Measurements from ENCODE around the gene SLC29A4.
"Not testable (repeated sequence)": the region's sequence is repeated elsewhere in the genome, so short reads cannot be mapped to it uniquely, and the experiment has no call there.

SLC29A4 gene

DNA sequence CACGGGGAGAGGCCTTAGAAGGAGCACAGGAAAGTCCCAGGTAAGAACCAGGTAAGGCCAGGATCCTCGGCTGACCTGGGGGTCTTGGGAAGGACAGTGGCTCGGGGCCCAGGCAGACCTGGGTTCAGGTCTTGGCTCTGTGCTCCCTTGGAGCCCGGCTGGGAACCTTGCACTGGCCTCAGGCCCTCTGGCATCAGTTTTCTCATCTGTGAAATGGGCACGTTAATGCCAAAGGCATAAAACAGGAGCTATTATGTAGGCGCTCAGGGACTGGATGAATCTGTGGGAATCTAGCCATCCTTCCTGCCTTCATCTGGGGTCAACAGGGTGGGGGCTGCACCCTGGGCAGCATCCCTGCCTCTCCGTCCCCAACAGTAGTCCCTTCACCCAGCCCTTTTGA is 8.3 kb upstream of the SLC29A4 start:
- no peak overlapping the region for H3K4me3 ChIP-seq (ENCODE audit: low read length in 2 of 2)
- H3K9me3 ChIP-seq (ENCODE audit: control insufficient read depth in 2 of 2, low read length in 2 of 2), result no peaks in the 10 kb centered on the region
- H3K9ac ChIP-seq (ENCODE audit: low read depth in 1 of 2, low read length in 2 of 2), result no peak overlapping the region
- H3K4me1 ChIP-seq (ENCODE audit: control insufficient read depth in 2 of 2, insufficient read depth in 2 of 2, low read length in 2 of 2), result no peaks in the 10 kb centered on the region
- H3K27ac ChIP-seq (ENCODE audit: low read depth in 2 of 2, low read length in 2 of 2), result peak overlapping the region in 1 of 2 donors; percentile 42
- H3K27me3 ChIP-seq (ENCODE audit: control insufficient read depth in 2 of 2, insufficient read depth in 2 of 2, low read length in 2 of 2), result no peaks in the 10 kb centered on the region
- no peaks in the 10 kb centered on the region for H3K36me3 ChIP-seq (ENCODE audit: control insufficient read depth in 2 of 2, insufficient read depth in 2 of 2, low read length in 2 of 2)

DNA sequence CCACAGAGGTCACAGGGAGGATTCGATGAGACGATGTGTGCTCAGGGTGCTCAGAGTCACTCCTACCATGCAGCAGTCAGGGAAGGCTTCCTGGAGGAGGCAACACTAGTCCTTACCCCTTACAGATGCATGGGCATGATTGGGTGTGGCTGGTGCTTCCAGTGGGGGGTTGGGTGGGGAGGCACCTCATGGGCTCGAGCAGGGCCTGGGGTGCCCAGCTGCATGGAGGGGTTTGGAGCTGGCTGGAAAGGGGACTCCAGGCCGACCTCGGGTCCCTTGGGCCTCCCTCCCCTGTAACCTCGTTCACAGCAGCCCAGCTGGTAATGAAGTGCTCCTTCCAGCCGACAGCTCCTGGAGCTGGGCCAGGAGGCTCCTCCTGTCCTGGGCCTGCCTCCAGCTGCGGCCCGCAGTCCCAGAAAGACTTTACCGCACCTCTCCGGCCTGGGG is 7.7 kb upstream of the SLC29A4 start:
- not testable (repeated sequence) for H3K4me1 ChIP-seq (ENCODE audit: control insufficient read depth in 2 of 2, insufficient read depth in 2 of 2, low read length in 2 of 2); H3K9me3 ChIP-seq (ENCODE audit: control insufficient read depth in 2 of 2, low read length in 2 of 2); H3K9ac ChIP-seq (ENCODE audit: low read depth in 1 of 2, low read length in 2 of 2); H3K4me3 ChIP-seq (ENCODE audit: low read length in 2 of 2); H3K27ac ChIP-seq (ENCODE audit: low read depth in 2 of 2, low read length in 2 of 2); H3K27me3 ChIP-seq (ENCODE audit: control insufficient read depth in 2 of 2, insufficient read depth in 2 of 2, low read length in 2 of 2); H3K36me3 ChIP-seq (ENCODE audit: control insufficient read depth in 2 of 2, insufficient read depth in 2 of 2, low read length in 2 of 2)

- H3K4me1 ChIP-seq (ENCODE audit: control insufficient read depth in 2 of 2, insufficient read depth in 2 of 2, low read length in 2 of 2); H3K9ac ChIP-seq (ENCODE audit: low read depth in 1 of 2, low read length in 2 of 2); H3K4me3 ChIP-seq (ENCODE audit: low read length in 2 of 2); H3K27ac ChIP-seq (ENCODE audit: low read depth in 2 of 2, low read length in 2 of 2); H3K27me3 ChIP-seq (ENCODE audit: control insufficient read depth in 2 of 2, insufficient read depth in 2 of 2, low read length in 2 of 2); H3K9me3 ChIP-seq (ENCODE audit: control insufficient read depth in 2 of 2, low read length in 2 of 2); H3K36me3 ChIP-seq (ENCODE audit: control insufficient read depth in 2 of 2, insufficient read depth in 2 of 2, low read length in 2 of 2): not testable (repeated sequence)
Measured at GRCh38 chr7:5275510-5275909, 7.2 kb upstream of the SLC29A4 start.

DNA sequence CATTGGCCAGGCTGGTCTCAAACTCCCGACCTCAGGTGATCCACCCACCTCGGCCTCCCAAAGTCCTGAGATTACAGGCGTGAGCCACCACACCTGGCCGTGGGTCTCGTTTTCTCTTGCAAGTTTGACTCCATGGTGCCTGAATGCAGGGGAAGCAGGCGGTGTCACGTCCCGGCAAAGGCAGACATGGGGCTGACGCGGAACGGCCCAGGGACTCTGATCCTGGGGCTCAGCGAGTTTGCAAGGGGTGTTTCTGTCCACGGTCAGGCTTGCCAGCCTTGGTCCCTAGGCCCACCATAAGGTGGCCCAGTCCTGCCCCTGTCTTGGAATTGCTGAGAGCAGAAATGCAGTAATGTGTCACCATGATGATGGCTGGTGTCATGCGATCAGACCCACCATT is 6.6 kb upstream of the SLC29A4 start:
- not testable (repeated sequence) for H3K4me1 ChIP-seq (ENCODE audit: control insufficient read depth in 2 of 2, insufficient read depth in 2 of 2, low read length in 2 of 2); H3K4me3 ChIP-seq (ENCODE audit: low read length in 2 of 2); H3K9me3 ChIP-seq (ENCODE audit: control insufficient read depth in 2 of 2, low read length in 2 of 2); H3K9ac ChIP-seq (ENCODE audit: low read depth in 1 of 2, low read length in 2 of 2); H3K27me3 ChIP-seq (ENCODE audit: control insufficient read depth in 2 of 2, insufficient read depth in 2 of 2, low read length in 2 of 2); H3K27ac ChIP-seq (ENCODE audit: low read depth in 2 of 2, low read length in 2 of 2); H3K36me3 ChIP-seq (ENCODE audit: control insufficient read depth in 2 of 2, insufficient read depth in 2 of 2, low read length in 2 of 2)

- no peak overlapping the region for H3K27ac ChIP-seq (ENCODE audit: low read depth in 2 of 2, low read length in 2 of 2)
- no peaks in the 10 kb centered on the region for H3K36me3 ChIP-seq (ENCODE audit: control insufficient read depth in 2 of 2, insufficient read depth in 2 of 2, low read length in 2 of 2)
- H3K9ac ChIP-seq (ENCODE audit: low read depth in 1 of 2, low read length in 2 of 2), result no peak overlapping the region
- H3K4me3 ChIP-seq (ENCODE audit: low read length in 2 of 2), result no peak overlapping the region
- no peaks in the 10 kb centered on the region for H3K9me3 ChIP-seq (ENCODE audit: control insufficient read depth in 2 of 2, low read length in 2 of 2)
- no peaks in the 10 kb centered on the region for H3K4me1 ChIP-seq (ENCODE audit: control insufficient read depth in 2 of 2, insufficient read depth in 2 of 2, low read length in 2 of 2)
- no peaks in the 10 kb centered on the region for H3K27me3 ChIP-seq (ENCODE audit: control insufficient read depth in 2 of 2, insufficient read depth in 2 of 2, low read length in 2 of 2)
Measured at GRCh38 chr7:5276611-5277010, 6.1 kb upstream of the SLC29A4 start.

GRCh38 chr7:5278766-5279165 is 4.0 kb upstream of the SLC29A4 start:
- Histone ChIP-seq H3K27ac (ENCODE audit: low read depth in 2 of 2, low read length in 2 of 2) (no peak overlapping the region), H3K4me3 (ENCODE audit: low read length in 2 of 2) (no peak overlapping the region), H3K9ac (ENCODE audit: low read depth in 1 of 2, low read length in 2 of 2) (no peak overlapping the region), H3K36me3 (ENCODE audit: control insufficient read depth in 2 of 2, insufficient read depth in 2 of 2, low read length in 2 of 2) (no peaks in the 10 kb centered on the region), H3K9me3 (ENCODE audit: control insufficient read depth in 2 of 2, low read length in 2 of 2) (no peaks in the 10 kb centered on the region), H3K27me3 (ENCODE audit: control insufficient read depth in 2 of 2, insufficient read depth in 2 of 2, low read length in 2 of 2) (no peaks in the 10 kb centered on the region), H3K4me1 (ENCODE audit: control insufficient read depth in 2 of 2, insufficient read depth in 2 of 2, low read length in 2 of 2) (peaks cover 0 to 4% of the 10 kb centered on the region in 2 donors)

- Histone ChIP-seq H3K9me3 (ENCODE audit: control insufficient read depth in 2 of 2, low read length in 2 of 2) (no peaks in the 10 kb centered on the region), H3K36me3 (ENCODE audit: control insufficient read depth in 2 of 2, insufficient read depth in 2 of 2, low read length in 2 of 2) (no peaks in the 10 kb centered on the region), H3K27me3 (ENCODE audit: control insufficient read depth in 2 of 2, insufficient read depth in 2 of 2, low read length in 2 of 2) (no peaks in the 10 kb centered on the region), H3K27ac (ENCODE audit: low read depth in 2 of 2, low read length in 2 of 2) (no peak overlapping the region), H3K4me1 (ENCODE audit: control insufficient read depth in 2 of 2, insufficient read depth in 2 of 2, low read length in 2 of 2) (peaks cover 5 to 10% of the 10 kb centered on the region in 2 donors), H3K9ac (ENCODE audit: low read depth in 1 of 2, low read length in 2 of 2) (no peak overlapping the region), H3K4me3 (ENCODE audit: low read length in 2 of 2) (no peak overlapping the region)
Measured at GRCh38 chr7:5279734-5280133, 3.0 kb upstream of the SLC29A4 start.

DNA sequence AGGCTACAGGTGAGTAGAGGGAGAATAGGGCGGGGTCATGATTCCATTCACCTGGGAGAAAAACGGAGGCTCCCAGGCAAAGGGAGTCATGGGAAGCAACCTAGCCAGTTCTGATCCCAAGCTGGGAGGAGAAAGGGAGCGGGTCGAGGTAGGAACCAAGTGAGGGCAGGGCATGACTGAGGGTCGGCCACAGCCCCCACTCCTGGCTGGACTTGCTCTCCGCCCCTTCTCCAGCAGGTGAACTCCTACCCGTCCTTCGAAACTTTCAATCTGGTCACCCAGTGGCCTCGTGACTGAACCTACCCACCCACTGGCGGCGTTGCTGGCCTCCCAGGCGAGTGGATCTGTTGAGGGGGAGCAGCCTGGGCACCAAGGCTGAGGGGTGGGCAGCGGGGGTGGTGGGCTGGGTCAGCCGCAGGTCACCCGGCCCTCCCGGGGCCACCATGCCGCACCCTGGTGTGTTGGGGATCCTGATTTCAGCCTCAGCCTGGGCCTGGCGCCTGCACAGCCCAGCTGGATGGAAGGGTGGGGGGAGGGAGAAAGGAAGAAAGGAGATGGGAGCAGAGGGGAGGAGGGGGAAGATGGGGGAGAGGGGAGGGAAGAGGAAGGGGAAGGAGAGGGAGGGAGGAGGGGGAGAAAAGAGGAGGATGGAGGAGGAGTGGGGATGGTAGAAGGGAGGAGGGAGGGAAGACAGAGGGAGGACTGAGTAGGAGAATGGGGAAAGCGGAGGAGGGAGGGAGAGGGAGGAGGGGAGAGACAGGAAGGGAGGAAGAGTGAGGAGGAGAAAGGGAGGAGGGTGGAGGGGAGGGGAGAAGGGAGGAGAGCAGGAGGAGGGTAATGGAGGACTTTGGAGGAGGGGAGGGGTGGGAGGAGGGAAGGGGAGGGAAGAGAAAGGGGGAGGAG is 894 bp upstream of the SLC29A4 start:
- not testable (repeated sequence) for H3K36me3 ChIP-seq (ENCODE audit: control insufficient read depth in 2 of 2, insufficient read depth in 2 of 2, low read length in 2 of 2); H3K4me3 ChIP-seq (ENCODE audit: low read length in 2 of 2); H3K27ac ChIP-seq (ENCODE audit: low read depth in 2 of 2, low read length in 2 of 2); H3K9ac ChIP-seq (ENCODE audit: low read depth in 1 of 2, low read length in 2 of 2); H3K9me3 ChIP-seq (ENCODE audit: control insufficient read depth in 2 of 2, low read length in 2 of 2); H3K27me3 ChIP-seq (ENCODE audit: control insufficient read depth in 2 of 2, insufficient read depth in 2 of 2, low read length in 2 of 2)
- H3K4me1 ChIP-seq (ENCODE audit: control insufficient read depth in 2 of 2, insufficient read depth in 2 of 2, low read length in 2 of 2), result peaks cover 7 to 12% of the 10 kb centered on the region in 2 donors

DNA sequence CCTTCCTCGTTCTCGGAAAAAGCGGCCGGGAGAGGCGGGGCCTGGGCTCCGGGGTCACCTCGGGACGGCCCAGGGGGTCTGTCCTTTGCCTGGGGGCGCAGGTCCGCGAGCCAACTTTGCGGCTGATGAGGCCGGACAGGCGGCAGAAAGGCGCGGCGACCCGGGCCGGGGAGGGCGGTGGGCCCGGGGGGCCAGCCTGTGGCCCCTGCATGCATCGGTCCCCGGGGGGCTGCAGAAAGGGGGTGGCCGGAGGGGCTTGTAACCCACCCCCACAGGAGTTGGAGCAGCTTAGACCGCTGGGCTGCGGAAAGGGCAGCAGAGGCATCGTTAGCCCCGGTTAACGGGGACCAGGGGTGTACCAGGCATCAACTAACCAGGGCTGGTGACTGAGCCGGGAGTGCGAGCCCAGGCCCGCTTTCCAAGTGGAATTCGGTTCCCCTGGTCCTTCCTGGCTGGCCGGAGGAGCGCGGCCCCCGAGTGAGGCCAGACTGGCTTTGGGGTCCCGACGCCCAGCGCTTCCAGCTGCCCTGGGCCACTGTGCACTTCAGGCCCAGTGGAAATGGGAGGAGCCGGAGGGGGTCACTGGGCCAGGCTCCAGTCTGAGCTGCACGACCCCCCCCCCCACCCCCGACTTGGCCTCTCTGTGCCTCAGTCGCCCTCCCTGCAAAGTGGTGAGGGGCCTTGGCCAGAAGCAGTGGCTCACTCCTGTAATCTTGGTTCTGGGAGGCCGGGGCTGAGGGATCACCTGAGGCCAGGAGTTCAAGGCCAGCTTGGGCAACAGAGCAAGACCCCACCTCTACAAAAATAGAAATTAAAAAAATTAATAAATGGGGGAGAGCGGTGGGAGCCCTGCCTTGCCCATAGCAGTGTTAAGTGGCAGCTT is 919 bp downstream of the SLC29A4 start:
- Histone ChIP-seq H3K9me3 (ENCODE audit: control insufficient read depth in 2 of 2, low read length in 2 of 2) (no peaks in the 10 kb centered on the region), H3K27me3 (ENCODE audit: control insufficient read depth in 2 of 2, insufficient read depth in 2 of 2, low read length in 2 of 2) (no peaks in the 10 kb centered on the region), H3K9ac (ENCODE audit: low read depth in 1 of 2, low read length in 2 of 2) (peak overlapping the region in 1 of 2 donors; percentile 38), H3K27ac (ENCODE audit: low read depth in 2 of 2, low read length in 2 of 2) (no peak overlapping the region), H3K4me3 (ENCODE audit: low read length in 2 of 2) (peak overlapping the region in 1 of 2 donors; percentile 16), H3K36me3 (ENCODE audit: control insufficient read depth in 2 of 2, insufficient read depth in 2 of 2, low read length in 2 of 2) (no peaks in the 10 kb centered on the region), H3K4me1 (ENCODE audit: control insufficient read depth in 2 of 2, insufficient read depth in 2 of 2, low read length in 2 of 2) (peaks cover 7 to 12% of the 10 kb centered on the region in 2 donors)
